HG03103 (cell line): ENCODE data around the gene USP31.
"Not testable (repeated sequence)": the region's sequence is repeated elsewhere in the genome, so short reads cannot be mapped to it uniquely, and the experiment has no call there.

Source experiments
- ATAC-seq: cut with Tn5 transposase; IDR thresholded peaks from one replicate; pipeline ENCODE4 v1.9.1; 2021; ENCODE audit warnings: low read depth; ENCODE audit not compliant: unreplicated experiment

Gene USP31

GRCh38 chr16:23101012-23101550, 48.2 kb downstream of the USP31 start:
- ATAC-seq: no peak

GRCh38 chr16:23096450-23096849, 52.8 kb downstream of the USP31 start:
- not testable (repeated sequence) for ATAC-seq

- not testable (repeated sequence) for ATAC-seq
These were observed 55.1 kb downstream of the USP31 start for GRCh38 chr16:23094136-23094535.

GRCh38 chr16:23092801-23093117, 56.5 kb downstream of the USP31 start:
- no peak for ATAC-seq

GRCh38 chr16:23092072-23092800, 57.0 kb downstream of the USP31 start:
- no peak for ATAC-seq

- no peak for ATAC-seq
These were observed 60.1 kb downstream of the USP31 start for GRCh38 chr16:23089111-23089510.

GRCh38 chr16:23088018-23088417, 61.2 kb downstream of the USP31 start:
- no peak for ATAC-seq

GRCh38 chr16:23085949-23086348, 63.3 kb downstream of the USP31 start:
- no peak for ATAC-seq

- no peak for ATAC-seq
These were observed 67.0 kb downstream of the USP31 start for GRCh38 chr16:23082161-23082788.

GRCh38 chr16:23081675-23082119, 67.6 kb downstream of the USP31 start:
- ATAC-seq: no peak

- ATAC-seq: no peak
These were observed 68.5 kb downstream of the USP31 start for GRCh38 chr16:23080747-23081146.

GRCh38 chr16:23080329-23080728, 68.9 kb downstream of the USP31 start:
- ATAC-seq: no peak

GRCh38 chr16:23079675-23080301, 69.5 kb downstream of the USP31 start:
- ATAC-seq: no peak

- ATAC-seq: no peak
These were observed 74.8 kb downstream of the USP31 start for GRCh38 chr16:23074423-23074822.

- ATAC-seq: no peak
These were observed 76.3 kb downstream of the USP31 start for GRCh38 chr16:23072769-23073549.

- no peak for ATAC-seq
These were observed 77.1 kb downstream of the USP31 start for GRCh38 chr16:23072084-23072599.

GRCh38 chr16:23071196-23072083, 77.8 kb downstream of the USP31 start:
- no peak for ATAC-seq

- ATAC-seq: no peak
These were observed 79.4 kb downstream of the USP31 start for GRCh38 chr16:23069844-23070243.

GRCh38 chr16:23068079-23068736, 81.0 kb downstream of the USP31 start:
- no peak for ATAC-seq
